HUES48 (cell line): ENCODE data around the gene TAS2R40.
"Not testable (repeated sequence)": the region's sequence is repeated elsewhere in the genome, so short reads cannot be mapped to it uniquely, and the experiment has no call there.

Experiments used
- H3K27ac ChIP-seq: one replicate; pipeline ENCODE4 v1.7.0; 2013; ENCODE audit warnings: low read depth, low read length, inconsistent platforms
- H3K27me3 ChIP-seq: 2 replicates; pipeline ENCODE4 v1.6.1; 2013; ENCODE audit warnings: mild to moderate bottlenecking, low read length; ENCODE audit not compliant: control insufficient read depth, insufficient read depth
- H3K36me3 ChIP-seq: 2 replicates; pipeline ENCODE4 v1.6.1; 2013; ENCODE audit warnings: low read length; ENCODE audit not compliant: control insufficient read depth, insufficient read depth
- H3K4me1 ChIP-seq: 2 replicates; pipeline ENCODE4 v1.6.1; 2013; ENCODE audit warnings: mild to moderate bottlenecking, low read length; ENCODE audit not compliant: control insufficient read depth, insufficient read depth
- H3K4me3 ChIP-seq: 2 replicates; pipeline ENCODE4 v1.5.1; 2013; ENCODE audit warnings: mild to moderate bottlenecking, low read depth, low read length
- H3K9ac ChIP-seq: 2 replicates; pipeline ENCODE4 v1.6.1; 2013; ENCODE audit warnings: mild to moderate bottlenecking, low read depth, low read length, moderate library complexity
- H3K9me3 ChIP-seq: 2 replicates; pipeline ENCODE4 v1.6.1; 2013; ENCODE audit warnings: low read length; ENCODE audit not compliant: control insufficient read depth, insufficient read depth

The TAS2R40 gene

GRCh38 chr7:143221737-143222136 lies at the start of gene TAS2R40:
TAS2R40 (plus strand) TSS chr7:143222037; CDS start chr7:143222079, 42 bp downstream.
- Histone ChIP-seq H3K27ac (no peak within 1 kb of the TSS), H3K9ac (no peak within 1 kb of the TSS), H3K36me3 (no peaks in the 10 kb centered on the region), H3K27me3 (no peaks in the 10 kb centered on the region), H3K4me3 (no peak within 1 kb of the TSS), H3K9me3 (no peaks in the 10 kb centered on the region), H3K4me1 (no peaks in the 10 kb centered on the region)

GRCh38 chr7:143172354-143172753 lies 49.5 kb upstream of the TAS2R40 start:
- Histone ChIP-seq H3K4me3 (no peak overlapping the region), H3K27ac (no peak overlapping the region), H3K9me3 (peaks cover 7% of the 10 kb centered on the region), H3K27me3 (no peaks in the 10 kb centered on the region), H3K9ac (no peak overlapping the region), H3K4me1 (no peaks in the 10 kb centered on the region), H3K36me3 (no peaks in the 10 kb centered on the region)

DNA sequence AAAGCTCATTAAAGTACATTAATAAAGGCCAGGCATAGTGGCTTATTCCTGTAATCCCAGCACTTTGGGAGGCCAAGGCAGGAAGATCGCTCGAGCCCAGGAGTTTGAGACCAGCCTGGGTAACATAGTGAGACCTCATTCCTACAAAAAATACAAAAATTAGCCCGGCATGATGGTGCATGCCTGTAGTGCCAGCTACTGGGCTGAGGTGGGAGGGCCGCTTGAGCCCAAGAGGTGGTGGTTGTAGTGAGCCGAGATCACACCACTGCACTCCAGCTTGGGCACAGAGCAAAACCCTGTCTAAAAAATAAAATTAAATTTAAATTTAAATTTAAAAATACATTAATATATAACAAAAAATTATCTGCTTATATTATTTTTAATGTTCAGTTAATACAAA lies 45.7 kb upstream of the TAS2R40 start:
- H3K9ac ChIP-seq: no peak overlapping the region
- H3K4me1 ChIP-seq: no peaks in the 10 kb centered on the region
- no peak overlapping the region for H3K27ac ChIP-seq
- no peaks in the 10 kb centered on the region for H3K9me3 ChIP-seq
- no peaks in the 10 kb centered on the region for H3K27me3 ChIP-seq
- H3K36me3 ChIP-seq: no peaks in the 10 kb centered on the region
- H3K4me3 ChIP-seq: no peak overlapping the region

GRCh38 chr7:143177374-143178119 lies 44.3 kb upstream of the TAS2R40 start:
- Histone ChIP-seq H3K4me1 (no peaks in the 10 kb centered on the region), H3K27ac (no peak overlapping the region), H3K36me3 (no peaks in the 10 kb centered on the region), H3K27me3 (no peaks in the 10 kb centered on the region), H3K9ac (no peak overlapping the region), H3K9me3 (no peaks in the 10 kb centered on the region), H3K4me3 (no peak overlapping the region)

DNA sequence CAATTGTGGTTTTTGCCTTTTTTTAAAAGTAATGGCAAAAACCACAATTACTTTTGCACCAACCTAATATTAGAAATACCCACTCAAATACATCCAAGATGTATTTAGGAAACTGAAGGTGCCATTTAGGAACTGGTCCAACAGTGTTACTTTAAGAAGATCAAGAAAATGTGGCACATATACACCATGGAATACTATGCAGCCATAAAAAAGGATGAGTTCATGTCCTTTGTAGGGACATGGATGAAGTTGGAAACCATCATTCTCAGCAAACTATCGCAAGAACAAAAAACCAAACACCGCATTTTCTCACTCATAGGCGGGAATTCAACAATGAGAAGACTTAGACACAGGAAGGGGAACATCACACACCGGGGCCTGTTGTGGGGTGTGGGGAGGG lies 41.1 kb upstream of the TAS2R40 start:
- H3K9me3 ChIP-seq, H3K27ac ChIP-seq, H3K9ac ChIP-seq, H3K27me3 ChIP-seq, H3K4me1 ChIP-seq, H3K36me3 ChIP-seq, H3K4me3 ChIP-seq: not testable (repeated sequence)

- Histone ChIP-seq H3K27me3 (no peaks in the 10 kb centered on the region), H3K4me3 (no peak overlapping the region), H3K27ac (no peak overlapping the region), H3K9me3 (no peaks in the 10 kb centered on the region), H3K4me1 (peaks cover 7% of the 10 kb centered on the region; the same call in 1 of the 2 replicates), H3K9ac (no peak overlapping the region), H3K36me3 (no peaks in the 10 kb centered on the region)
Observed at GRCh38 chr7:143181349-143181748, 40.5 kb upstream of the TAS2R40 start.

- H3K9me3 ChIP-seq: no peaks in the 10 kb centered on the region
- H3K9ac ChIP-seq: no peak within 1 kb of the TSS
- H3K4me3 ChIP-seq: no peak within 1 kb of the TSS
- peaks cover 7% of the 10 kb centered on the region; the same call in 1 of the 2 replicates for H3K4me1 ChIP-seq
- H3K36me3 ChIP-seq: no peaks in the 10 kb centered on the region
- H3K27me3 ChIP-seq: no peaks in the 10 kb centered on the region
- no peak within 1 kb of the TSS for H3K27ac ChIP-seq
Observed at GRCh38 chr7:143183024-143183423, 38.8 kb upstream of the TAS2R40 start, which contains the start of gene TAS2R39. TAS2R39 (plus strand) TSS chr7:143183419; CDS start chr7:143183419, 0 bp downstream.

DNA sequence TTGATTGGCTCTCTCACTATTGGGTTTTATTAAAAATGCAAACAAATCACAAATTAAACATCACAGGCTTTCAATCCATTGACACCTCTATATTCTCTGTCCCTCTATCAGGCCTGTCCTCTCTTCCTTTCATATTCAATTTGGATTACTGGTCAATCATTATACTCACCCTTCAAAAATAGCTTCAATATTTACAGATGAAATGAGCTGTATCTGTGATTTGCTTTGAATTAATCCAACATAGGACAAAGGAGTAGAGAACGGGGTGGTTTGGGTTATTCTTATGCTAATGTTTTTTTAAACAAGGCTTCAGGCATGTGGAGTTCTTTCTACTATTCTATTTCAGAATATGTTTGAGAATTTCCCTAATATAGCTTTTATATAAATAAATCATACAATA lies 36.3 kb upstream of the TAS2R40 start:
- Histone ChIP-seq H3K4me3 (no peak overlapping the region), H3K9me3 (no peaks in the 10 kb centered on the region)

DNA sequence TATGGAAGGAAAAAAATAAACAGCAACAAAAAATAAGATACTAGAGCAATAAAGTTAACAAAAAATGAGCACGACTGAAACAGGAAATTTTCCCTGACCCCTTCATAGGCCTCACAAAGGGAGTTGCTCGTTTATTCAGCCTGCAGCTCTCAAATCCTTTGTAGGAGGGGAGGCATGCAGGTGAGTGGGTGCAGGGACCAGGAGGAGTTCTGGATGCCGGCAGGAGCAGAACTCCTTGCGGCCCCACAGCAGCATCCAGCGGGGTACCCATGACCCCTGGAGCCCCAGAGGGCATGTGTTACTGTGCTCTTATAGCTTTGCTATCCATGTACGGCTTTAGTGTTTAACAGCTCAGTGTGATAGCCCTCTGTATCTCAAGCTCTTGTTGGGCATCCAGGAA lies 32.8 kb upstream of the TAS2R40 start:
- H3K27me3 ChIP-seq: no peaks in the 10 kb centered on the region
- peaks cover 7% of the 10 kb centered on the region; the same call in 1 of the 2 replicates for H3K4me1 ChIP-seq
- H3K9ac ChIP-seq: no peak overlapping the region
- H3K27ac ChIP-seq: no peak overlapping the region
- no peaks in the 10 kb centered on the region for H3K9me3 ChIP-seq
- H3K36me3 ChIP-seq: no peaks in the 10 kb centered on the region
- no peak overlapping the region for H3K4me3 ChIP-seq

More for the DNA sequence above, 36.3 kb upstream of the TAS2R40 start:
- Histone ChIP-seq H3K36me3 (no peaks in the 10 kb centered on the region), H3K27me3 (no peaks in the 10 kb centered on the region), H3K27ac (no peak overlapping the region), H3K4me1 (peaks cover 7% of the 10 kb centered on the region; the same call in 1 of the 2 replicates), H3K9ac (no peak overlapping the region)

- no peaks in the 10 kb centered on the region for H3K4me1 ChIP-seq
- H3K36me3 ChIP-seq: no peaks in the 10 kb centered on the region
- H3K9ac ChIP-seq: no peak overlapping the region
- H3K27ac ChIP-seq: no peak overlapping the region
- H3K4me3 ChIP-seq: no peak overlapping the region
- no peaks in the 10 kb centered on the region for H3K9me3 ChIP-seq
- H3K27me3 ChIP-seq: no peaks in the 10 kb centered on the region
Observed at GRCh38 chr7:143193880-143194279, 28.0 kb upstream of the TAS2R40 start.

- Histone ChIP-seq H3K9ac (no peak overlapping the region), H3K4me1 (no peaks in the 10 kb centered on the region), H3K27me3 (no peaks in the 10 kb centered on the region), H3K36me3 (no peaks in the 10 kb centered on the region), H3K4me3 (no peak overlapping the region), H3K27ac (no peak overlapping the region), H3K9me3 (no peaks in the 10 kb centered on the region)
Observed at GRCh38 chr7:143199040-143199439, 22.8 kb upstream of the TAS2R40 start.
